ENCODE data around the gene CCND1.

The CCND1 gene

GRCh38 chr11:69637941-69638871, 2.8 kb upstream of the CCND1 start:
- DNase-seq (ENCODE audit: low read depth, low spot score), result no peak
- no peak overlapping the region; the same call in 1 of the 2 replicates for H3K4me3 ChIP-seq (ENCODE audit: low read length)

GRCh38 chr11:69638941-69639681, 1.8 kb upstream of the CCND1 start:
- peak; percentile 52 for DNase-seq (ENCODE audit: low read depth, low spot score)
- H3K4me3 ChIP-seq (ENCODE audit: low read length), result no peak overlapping the region

GRCh38 chr11:69639831-69640230, 1.1 kb upstream of the CCND1 start:
- DNase-seq (ENCODE audit: low read depth, low spot score), result no peak
- no peak overlapping the region for H3K4me3 ChIP-seq (ENCODE audit: low read length)

- DNase-seq (ENCODE audit: low read depth, low spot score), result no peak
- no peak overlapping the region for H3K4me3 ChIP-seq (ENCODE audit: low read length)
Observed at GRCh38 chr11:69640260-69640994, 529 bp upstream of the CCND1 start.

- H3K4me3 ChIP-seq (ENCODE audit: low read length), result peak overlapping the region; percentile 44; the same call in 1 of the 2 replicates
- no peak for DNase-seq (ENCODE audit: low read depth, low spot score)
Observed at GRCh38 chr11:69641681-69642548, 959 bp downstream of the CCND1 start.

GRCh38 chr11:69642549-69642912, 1.6 kb downstream of the CCND1 start:
- DNase-seq (ENCODE audit: low read depth, low spot score), result no peak
- H3K4me3 ChIP-seq (ENCODE audit: low read length), result peak overlapping the region; percentile 44

- peak overlapping the region; percentile 44 for H3K4me3 ChIP-seq (ENCODE audit: low read length)
- peak; percentile 60 for DNase-seq (ENCODE audit: low read depth, low spot score)
Observed at GRCh38 chr11:69642913-69643632, 2.1 kb downstream of the CCND1 start.

GRCh38 chr11:69643646-69644045, 2.7 kb downstream of the CCND1 start:
- no peak overlapping the region for H3K4me3 ChIP-seq (ENCODE audit: low read length)
- DNase-seq (ENCODE audit: low read depth, low spot score), result no peak

- no peak overlapping the region for H3K4me3 ChIP-seq (ENCODE audit: low read length)
- no peak for DNase-seq (ENCODE audit: low read depth, low spot score)
Observed at GRCh38 chr11:69644071-69644961, 3.4 kb downstream of the CCND1 start.

GRCh38 chr11:69644962-69645675, 4.2 kb downstream of the CCND1 start:
- DNase-seq (ENCODE audit: low read depth, low spot score), result no peak
- no peak overlapping the region for H3K4me3 ChIP-seq (ENCODE audit: low read length)

- DNase-seq (ENCODE audit: low read depth, low spot score), result no peak
- H3K4me3 ChIP-seq (ENCODE audit: low read length), result no peak overlapping the region
Observed at GRCh38 chr11:69645801-69646492, 5.0 kb downstream of the CCND1 start.

GRCh38 chr11:69646493-69647389, 5.8 kb downstream of the CCND1 start:
- no peak for DNase-seq (ENCODE audit: low read depth, low spot score)

GRCh38 chr11:69647390-69647748, 6.4 kb downstream of the CCND1 start:
- no peak overlapping the region for H3K4me3 ChIP-seq (ENCODE audit: low read length)
- DNase-seq (ENCODE audit: low read depth, low spot score), result no peak

More at GRCh38 chr11:69646493-69647389, 5.8 kb downstream of the CCND1 start:
- no peak overlapping the region for H3K4me3 ChIP-seq (ENCODE audit: low read length)

GRCh38 chr11:69647761-69648497, 7.0 kb downstream of the CCND1 start:
- DNase-seq (ENCODE audit: low read depth, low spot score), result no peak

More at GRCh38 chr11:69647761-69648497, 7.0 kb downstream of the CCND1 start:
- H3K4me3 ChIP-seq (ENCODE audit: low read length), result no peak overlapping the region
